DOHH2 (cell line): ENCODE measurements around the gene RBM12.

Experiments used
- H3F3A ChIP-seq: fragments of 200-600 bp; sonication (generic), shearing (Covaris generic); 2 replicates; pipeline ENCODE4 v1.6.0; 2016; ENCODE audit warnings: antibody characterized with exemption, mild to moderate bottlenecking; ENCODE audit not compliant: control insufficient read depth, insufficient read depth
- H3K27ac ChIP-seq: fragments of 200-600 bp; sonication (generic); 2 replicates; pipeline ENCODE4 v1.5.1; 2014; ENCODE audit warnings: low read depth, mild to moderate bottlenecking, low read length, moderate library complexity
- H3K27me3 ChIP-seq: fragments of 200-600 bp; sonication (generic); 2 replicates; pipeline ENCODE4 v1.6.1; 2014; ENCODE audit warnings: mild to moderate bottlenecking, low read length, mixed read lengths; ENCODE audit not compliant: control insufficient read depth
- H3K36me3 ChIP-seq: fragments of 200-600 bp; sonication (generic); 2 replicates; pipeline ENCODE4 v1.6.1; 2014; ENCODE audit warnings: mild to moderate bottlenecking, low read length, moderate library complexity, mixed read lengths; ENCODE audit not compliant: control insufficient read depth
- H3K4me1 ChIP-seq: fragments of 200-600 bp; sonication (generic); 2 replicates; pipeline ENCODE4 v1.6.1; 2014; ENCODE audit warnings: mild to moderate bottlenecking, low read length, mixed read lengths; ENCODE audit not compliant: control insufficient read depth
- H3K4me2 ChIP-seq: fragments of 200-600 bp; sonication (generic); 2 replicates; pipeline ENCODE4 v1.6.0; 2014; ENCODE audit warnings: mild to moderate bottlenecking, low read length, moderate library complexity
- H3K4me3 ChIP-seq: fragments of 200-600 bp; sonication (generic); 2 replicates; pipeline ENCODE4 v1.5.1; 2014; ENCODE audit warnings: mild to moderate bottlenecking, low read length, mixed read lengths
- H3K79me2 ChIP-seq: fragments of 200-600 bp; sonication (generic); 2 replicates; pipeline ENCODE4 v1.6.1; 2014; ENCODE audit warnings: mild to moderate bottlenecking, low read length, mixed read lengths; ENCODE audit not compliant: control insufficient read depth
- H3K9me2 ChIP-seq: fragments of 200-600 bp; sonication (generic); replicated peaks from 2 replicates; pipeline ENCODE4 v1.6.1; 2014; ENCODE audit warnings: mild to moderate bottlenecking, low read length, mixed read lengths; ENCODE audit not compliant: control insufficient read depth
- H3K9me3 ChIP-seq: fragments of 200-600 bp; sonication (generic); 2 replicates; pipeline ENCODE4 v1.6.1; 2014; ENCODE audit warnings: antibody characterized with exemption, low read length, mixed read lengths; ENCODE audit not compliant: control insufficient read depth, insufficient read depth
- H4K20me1 ChIP-seq: fragments of 200-600 bp; sonication (generic); 2 replicates; pipeline ENCODE4 v1.6.0; 2014; ENCODE audit warnings: low read depth, mild to moderate bottlenecking, antibody characterized with exemption, low read length, moderate library complexity; ENCODE audit not compliant: control insufficient read depth, insufficient read depth
- EZH2phosphoT487 ChIP-seq: fragments of 200-600 bp; sonication (generic); IDR thresholded peaks from 2 replicates; pipeline ENCODE4 v1.6.1; 2017; ENCODE audit warnings: borderline replicate concordance, mild to moderate bottlenecking, antibody characterized with exemption, low read length, moderate library complexity, mixed read lengths
- TF ChIP-seq, protein P1 (sequence below): fragments of 200-600 bp; sonication (generic); IDR thresholded peaks from one replicate; pipeline ENCODE4 v1.5.1; 2014; ENCODE audit warnings: antibody characterized with exemption, mild to moderate bottlenecking, low read depth, low read length; ENCODE audit not compliant: poor library complexity, severe bottlenecking

RBM12 gene

DNA sequence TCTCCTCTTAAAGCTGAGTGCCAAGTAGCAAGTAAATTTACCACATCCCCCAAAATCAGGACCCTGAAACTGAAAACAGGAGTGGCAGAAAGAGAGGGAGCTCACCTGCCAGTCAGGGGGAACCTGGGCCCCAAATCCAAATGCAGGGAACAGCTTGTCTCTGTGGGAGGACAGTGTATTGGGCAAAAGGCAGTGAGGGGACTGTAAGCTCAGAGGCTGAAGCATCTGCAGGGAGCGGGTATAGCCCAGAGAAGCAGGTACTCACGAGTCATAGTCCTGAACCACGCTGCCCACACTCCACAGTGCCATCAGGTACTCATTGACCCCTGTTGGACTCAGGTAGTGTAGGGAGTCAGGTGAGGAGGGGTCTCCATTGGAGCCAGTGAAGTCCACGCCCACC is 34.1 kb downstream of the RBM12 start:
- no peaks in the 10 kb centered on the region for H4K20me1 ChIP-seq
- H3K36me3 ChIP-seq: peaks cover 61% of the 10 kb centered on the region
- peaks cover 5% of the 10 kb centered on the region for H3K79me2 ChIP-seq

DNA sequence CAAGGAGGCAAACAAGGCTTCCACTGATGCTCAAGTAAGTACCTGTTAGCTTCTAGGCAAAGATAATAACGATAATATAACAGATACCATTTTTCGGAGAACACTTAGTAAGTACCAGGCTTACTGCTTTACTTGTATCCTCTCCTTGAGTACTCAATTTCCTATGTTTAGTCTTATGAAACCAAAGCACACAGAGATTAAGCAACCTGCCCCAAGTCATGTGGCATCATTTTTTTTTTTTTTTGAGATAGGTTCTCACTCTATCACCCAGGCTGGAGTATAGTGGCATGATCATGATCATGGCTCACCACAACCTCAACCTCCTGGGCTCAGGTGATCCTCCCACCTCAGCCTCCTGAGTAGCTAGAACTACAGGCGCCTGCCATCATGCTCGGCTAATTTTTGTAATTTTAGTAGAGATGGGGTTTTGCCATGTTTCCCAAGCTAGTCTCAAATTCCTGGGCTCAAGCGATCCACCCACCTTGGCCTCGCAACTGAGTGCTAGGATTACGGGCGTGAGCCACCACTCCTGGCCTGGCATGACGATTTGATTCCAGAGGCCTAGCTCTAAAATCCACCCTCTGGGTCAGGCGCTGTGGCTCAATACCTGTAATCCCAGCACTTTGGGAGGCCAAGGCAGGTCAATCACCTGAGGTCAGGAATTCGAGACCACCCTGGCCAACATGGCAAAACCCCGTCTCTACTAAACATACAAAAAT is 35.1 kb downstream of the RBM12 start:
- no peak overlapping the region for H3K27ac ChIP-seq
- H4K20me1 ChIP-seq: no peaks in the 10 kb centered on the region
- H3K9me2 ChIP-seq: no peaks in the 10 kb centered on the region
- H3K36me3 ChIP-seq: peaks cover 64% of the 10 kb centered on the region
- no peaks in the 10 kb centered on the region for H3F3A ChIP-seq
- H3K4me2 ChIP-seq: no peak overlapping the region
- H3K4me3 ChIP-seq: no peak overlapping the region
- H3K4me1 ChIP-seq: no peaks in the 10 kb centered on the region
- H3K27me3 ChIP-seq: no peaks in the 10 kb centered on the region
- no peaks in the 10 kb centered on the region for H3K79me2 ChIP-seq
- TF ChIP-seq, protein P1, sequence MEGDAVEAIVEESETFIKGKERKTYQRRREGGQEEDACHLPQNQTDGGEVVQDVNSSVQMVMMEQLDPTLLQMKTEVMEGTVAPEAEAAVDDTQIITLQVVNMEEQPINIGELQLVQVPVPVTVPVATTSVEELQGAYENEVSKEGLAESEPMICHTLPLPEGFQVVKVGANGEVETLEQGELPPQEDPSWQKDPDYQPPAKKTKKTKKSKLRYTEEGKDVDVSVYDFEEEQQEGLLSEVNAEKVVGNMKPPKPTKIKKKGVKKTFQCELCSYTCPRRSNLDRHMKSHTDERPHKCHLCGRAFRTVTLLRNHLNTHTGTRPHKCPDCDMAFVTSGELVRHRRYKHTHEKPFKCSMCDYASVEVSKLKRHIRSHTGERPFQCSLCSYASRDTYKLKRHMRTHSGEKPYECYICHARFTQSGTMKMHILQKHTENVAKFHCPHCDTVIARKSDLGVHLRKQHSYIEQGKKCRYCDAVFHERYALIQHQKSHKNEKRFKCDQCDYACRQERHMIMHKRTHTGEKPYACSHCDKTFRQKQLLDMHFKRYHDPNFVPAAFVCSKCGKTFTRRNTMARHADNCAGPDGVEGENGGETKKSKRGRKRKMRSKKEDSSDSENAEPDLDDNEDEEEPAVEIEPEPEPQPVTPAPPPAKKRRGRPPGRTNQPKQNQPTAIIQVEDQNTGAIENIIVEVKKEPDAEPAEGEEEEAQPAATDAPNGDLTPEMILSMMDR: no peak
- TF ChIP-seq EZH2phosphoT487: no peak
- no peaks in the 10 kb centered on the region for H3K9me3 ChIP-seq

More for the DNA sequence above, 34.1 kb downstream of the RBM12 start:
- H3K4me1 ChIP-seq: no peaks in the 10 kb centered on the region
- no peaks in the 10 kb centered on the region for H3F3A ChIP-seq
- H3K27me3 ChIP-seq: no peaks in the 10 kb centered on the region
- no peaks in the 10 kb centered on the region for H3K9me3 ChIP-seq
- no peak overlapping the region for H3K4me2 ChIP-seq
- TF ChIP-seq, protein P1: no peak
- no peak for TF ChIP-seq EZH2phosphoT487
- H3K4me3 ChIP-seq: no peak overlapping the region
- no peaks in the 10 kb centered on the region for H3K9me2 ChIP-seq
- H3K27ac ChIP-seq: no peak overlapping the region

DNA sequence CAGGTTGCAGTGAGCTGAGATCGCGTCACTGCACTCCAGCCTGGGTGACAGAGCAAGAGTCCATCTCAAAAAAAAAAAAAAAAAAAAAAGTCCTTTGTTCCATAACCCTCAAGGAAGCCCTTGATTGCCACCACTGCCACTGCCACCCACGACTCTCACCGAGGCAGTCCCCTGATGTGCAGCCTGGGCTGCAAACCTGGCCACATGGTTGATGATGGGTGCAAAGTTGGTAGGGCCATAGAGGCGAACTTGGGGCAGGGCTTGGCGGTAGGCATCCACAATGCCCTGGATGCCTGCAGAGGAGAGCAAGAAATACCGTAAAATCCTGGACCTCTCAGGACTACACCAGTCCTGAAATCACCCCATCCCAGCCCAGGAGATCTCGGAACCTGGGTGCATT is 37.6 kb downstream of the RBM12 start:
- H3K9me3 ChIP-seq: no peaks in the 10 kb centered on the region
- H3K27ac ChIP-seq: no peak overlapping the region
- no peaks in the 10 kb centered on the region for H3K79me2 ChIP-seq
- no peaks in the 10 kb centered on the region for H3K4me1 ChIP-seq
- H3K27me3 ChIP-seq: no peaks in the 10 kb centered on the region
- no peak for TF ChIP-seq EZH2phosphoT487
- TF ChIP-seq, protein P1: no peak
- H3K4me2 ChIP-seq: no peak overlapping the region
- no peaks in the 10 kb centered on the region for H3F3A ChIP-seq
- no peak overlapping the region for H3K4me3 ChIP-seq
- peaks cover 57% of the 10 kb centered on the region for H3K36me3 ChIP-seq
- H4K20me1 ChIP-seq: no peaks in the 10 kb centered on the region
- no peaks in the 10 kb centered on the region for H3K9me2 ChIP-seq
